Activated naive CD4-positive, alpha-beta T cell treated with anti-CD3 and anti-CD28 coated beads, Interleukin-2, amount 10 ng/mL, durations not matched to agents 7 days and 5 days (primary cell): ENCODE data around the gene ARHGAP30.
A peak's percentile ranks its signal among the peaks of the same experiment; 100 is the strongest.

ENCODE experiments used
- CTCF ChIA-PET: fragments of 350-600 bp; sonication (Branson Sonifier 250); formaldehyde crosslinking; loops from one replicate; lab custom pipeline; 2021; ENCODE audit warnings: antibody characterized with exemption; lab: Charles Lee
- DNase-seq: peaks from one replicate; pipeline ENCODE4 v3.0.0-alpha.2; 2020
- H3K27ac Mint-ChIP-seq: one replicate; pipeline ENCODE4 v1.8.0; 2021; ENCODE audit warnings: mild to moderate bottlenecking, moderate library complexity, mixed read lengths
- H3K27me3 Mint-ChIP-seq: one replicate; pipeline ENCODE4 v1.8.0; 2021; ENCODE audit warnings: mild to moderate bottlenecking, mixed read lengths
- H3K36me3 Mint-ChIP-seq: one replicate; pipeline ENCODE4 v1.8.0; 2021; ENCODE audit warnings: mixed read lengths
- H3K4me1 Mint-ChIP-seq: one replicate; pipeline ENCODE4 v1.8.0; 2021; ENCODE audit warnings: mixed read lengths
- H3K4me3 Mint-ChIP-seq: one replicate; pipeline ENCODE4 v1.8.0; 2021; ENCODE audit warnings: mild to moderate bottlenecking, moderate library complexity, mixed read lengths
- H3K9me3 Mint-ChIP-seq: one replicate; pipeline ENCODE4 v1.8.0; 2021; ENCODE audit warnings: mixed read lengths

ARHGAP30 gene

DNA sequence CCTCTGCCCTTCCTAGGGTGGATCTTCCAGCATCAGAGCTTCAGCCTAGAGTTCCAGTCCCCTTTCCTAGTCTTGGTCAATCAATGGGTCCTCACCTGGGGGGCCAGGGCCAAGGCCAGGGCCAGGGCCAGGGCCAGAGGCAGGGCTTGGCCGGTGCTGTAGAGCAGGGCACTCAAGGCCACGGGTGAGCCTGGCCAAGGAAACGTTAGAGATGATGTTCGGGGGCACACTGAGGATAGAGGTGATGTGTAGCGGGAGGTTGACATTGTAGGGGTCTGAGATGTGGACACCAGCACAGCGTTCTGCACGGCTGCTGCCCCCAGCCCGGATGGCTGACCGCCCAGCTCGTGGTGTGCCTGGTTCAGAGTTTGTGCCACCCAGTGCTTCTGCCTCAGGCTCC, 18.5 kb downstream of the ARHGAP30 start:
- H3K9me3 Mint-ChIP-seq = no peaks in the 10 kb centered on the region
- H3K27ac Mint-ChIP-seq = no peak overlapping the region
- H3K27me3 Mint-ChIP-seq = no peaks in the 10 kb centered on the region
- CTCF ChIA-PET = no interaction called here
- H3K4me3 Mint-ChIP-seq = no peak overlapping the region
- H3K4me1 Mint-ChIP-seq = peaks cover 28% of the 10 kb centered on the region
- peaks cover 78% of the 10 kb centered on the region for H3K36me3 Mint-ChIP-seq
- no peak for DNase-seq

- Mint-ChIP-seq H3K27me3 (no peaks in the 10 kb centered on the region), H3K27ac (peak overlapping the region; percentile 70), H3K4me3 (peak overlapping the region; percentile 4), H3K4me1 (peaks cover 34% of the 10 kb centered on the region), H3K9me3 (no peaks in the 10 kb centered on the region), H3K36me3 (peaks cover 81% of the 10 kb centered on the region)
- no peak for DNase-seq
- CTCF ChIA-PET = no interaction called here
Observed at GRCh38 chr1:161048949-161049722, 20.6 kb downstream of the ARHGAP30 start.

DNA sequence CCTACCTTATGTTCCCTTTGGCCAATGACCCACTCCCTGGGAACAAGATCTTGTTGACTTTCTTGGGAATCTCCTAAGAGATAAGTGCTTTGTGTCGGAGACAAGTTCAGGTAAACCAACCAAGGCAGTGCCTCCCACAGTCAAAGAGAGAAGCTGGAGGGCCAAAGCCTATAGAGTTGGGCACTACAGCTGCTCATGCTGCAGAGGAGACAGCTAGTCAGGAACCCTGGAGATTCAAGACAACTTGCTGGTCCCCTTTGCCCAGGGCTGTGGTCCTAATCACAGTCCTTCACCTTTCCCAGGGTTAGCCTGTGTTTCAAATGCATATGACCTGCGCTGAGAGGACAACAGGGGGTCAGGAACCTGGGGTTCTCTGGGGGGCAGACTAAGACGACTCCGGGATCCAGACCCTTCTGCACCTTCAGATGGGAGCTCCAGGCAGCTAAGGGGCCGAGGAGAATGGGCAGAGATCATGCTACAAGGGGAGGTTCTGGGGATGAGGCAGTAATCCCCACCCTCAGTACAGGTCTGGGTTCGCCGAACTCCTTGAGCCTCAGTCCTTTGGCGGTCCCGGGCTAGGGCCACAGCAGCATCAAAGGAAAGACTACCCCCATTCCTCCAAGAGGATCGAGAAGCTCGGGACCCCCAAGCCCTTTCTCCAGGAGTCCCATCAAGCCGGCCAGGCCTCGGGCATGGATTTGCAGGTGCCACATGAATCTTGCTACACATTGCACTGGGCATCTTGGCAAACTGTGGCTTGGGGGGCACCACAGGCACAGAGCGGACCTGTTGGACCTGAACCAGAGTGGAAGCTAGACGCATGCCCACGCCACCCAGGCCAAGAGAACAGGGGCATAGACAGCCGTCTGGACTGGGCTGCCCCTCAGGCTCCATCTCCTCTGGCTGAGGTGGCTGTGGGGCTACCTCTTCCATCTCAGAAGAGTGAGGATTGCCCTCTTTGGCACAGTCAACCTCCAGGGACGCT, 22.0 kb downstream of the ARHGAP30 start:
- Mint-ChIP-seq H3K27ac (peak overlapping the region; percentile 97), H3K36me3 (peaks cover 74% of the 10 kb centered on the region), H3K9me3 (no peaks in the 10 kb centered on the region), H3K4me3 (no peak overlapping the region), H3K4me1 (peaks cover 43% of the 10 kb centered on the region), H3K27me3 (no peaks in the 10 kb centered on the region)
- CTCF ChIA-PET = interaction anchor here (0.8 to 4.8 kb wide), 3 partner anchors 23 to 92 kb away, joined by 3 to 35 read pairs (median 33); partner anchors contain the start of genes ARHGAP30 and KLHDC9
- no peak for DNase-seq

DNA sequence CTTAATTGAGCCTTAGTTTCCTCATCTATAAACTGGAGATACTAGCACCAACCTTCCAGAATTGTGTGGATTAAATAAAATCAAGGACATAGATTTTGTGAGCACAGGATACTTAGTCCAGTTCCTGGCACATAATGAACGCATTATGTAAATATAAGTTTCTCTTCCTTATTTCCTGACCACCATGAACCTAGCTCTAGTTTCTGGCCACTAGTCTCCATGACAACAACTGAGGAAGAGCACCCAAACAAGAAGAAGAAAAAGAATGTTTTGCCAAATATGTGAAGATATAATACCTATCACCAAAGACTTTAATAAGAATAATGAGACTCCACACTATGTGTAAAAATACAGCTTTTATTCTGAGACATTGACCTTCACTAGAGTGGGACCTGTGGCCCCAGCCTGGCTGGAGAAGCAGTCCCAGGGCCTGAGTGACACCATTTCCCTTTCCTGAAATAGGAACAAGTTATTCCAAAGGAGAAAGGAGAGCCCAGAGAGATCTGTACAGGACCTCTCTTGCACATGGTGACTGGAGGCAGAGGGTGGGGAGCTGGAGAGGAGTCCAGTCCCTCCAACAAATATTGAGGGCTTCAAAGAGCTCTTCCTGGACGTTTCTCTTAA, 23.0 kb downstream of the ARHGAP30 start:
- Mint-ChIP-seq H3K4me3 (peak overlapping the region; percentile 86), H3K4me1 (peaks cover 52% of the 10 kb centered on the region), H3K36me3 (peaks cover 76% of the 10 kb centered on the region), H3K9me3 (no peaks in the 10 kb centered on the region), H3K27me3 (no peaks in the 10 kb centered on the region), H3K27ac (peak overlapping the region; percentile 97)
- CTCF ChIA-PET = interaction anchor here (0.5 to 4.8 kb wide), 6 partner anchors 12 to 93 kb away, joined by 3 to 35 read pairs (median 3); partner anchors contain the start of genes ARHGAP30 and KLHDC9
- DNase-seq = no peak

- Mint-ChIP-seq H3K27me3 (no peaks in the 10 kb centered on the region), H3K9me3 (no peaks in the 10 kb centered on the region), H3K36me3 (peaks cover 79% of the 10 kb centered on the region), H3K27ac (peak within 1 kb of the TSS; percentile 97), H3K4me1 (peaks cover 57% of the 10 kb centered on the region), H3K4me3 (peak within 1 kb of the TSS; percentile 86)
- DNase-seq = peak; percentile 94
- CTCF ChIA-PET = interaction anchor here (0.5 to 4.8 kb wide), 7 partner anchors 12 to 92 kb away, joined by 3 to 35 read pairs (median 4); partner anchors contain the start of genes ARHGAP30 and KLHDC9
Observed at GRCh38 chr1:161045736-161046604, 23.7 kb downstream of the ARHGAP30 start, which contains the start of gene USF1. TSS of gene USF1 (minus strand) at chr1:161045977. CDS start at chr1:161043275, 2,702 bp downstream.

DNA sequence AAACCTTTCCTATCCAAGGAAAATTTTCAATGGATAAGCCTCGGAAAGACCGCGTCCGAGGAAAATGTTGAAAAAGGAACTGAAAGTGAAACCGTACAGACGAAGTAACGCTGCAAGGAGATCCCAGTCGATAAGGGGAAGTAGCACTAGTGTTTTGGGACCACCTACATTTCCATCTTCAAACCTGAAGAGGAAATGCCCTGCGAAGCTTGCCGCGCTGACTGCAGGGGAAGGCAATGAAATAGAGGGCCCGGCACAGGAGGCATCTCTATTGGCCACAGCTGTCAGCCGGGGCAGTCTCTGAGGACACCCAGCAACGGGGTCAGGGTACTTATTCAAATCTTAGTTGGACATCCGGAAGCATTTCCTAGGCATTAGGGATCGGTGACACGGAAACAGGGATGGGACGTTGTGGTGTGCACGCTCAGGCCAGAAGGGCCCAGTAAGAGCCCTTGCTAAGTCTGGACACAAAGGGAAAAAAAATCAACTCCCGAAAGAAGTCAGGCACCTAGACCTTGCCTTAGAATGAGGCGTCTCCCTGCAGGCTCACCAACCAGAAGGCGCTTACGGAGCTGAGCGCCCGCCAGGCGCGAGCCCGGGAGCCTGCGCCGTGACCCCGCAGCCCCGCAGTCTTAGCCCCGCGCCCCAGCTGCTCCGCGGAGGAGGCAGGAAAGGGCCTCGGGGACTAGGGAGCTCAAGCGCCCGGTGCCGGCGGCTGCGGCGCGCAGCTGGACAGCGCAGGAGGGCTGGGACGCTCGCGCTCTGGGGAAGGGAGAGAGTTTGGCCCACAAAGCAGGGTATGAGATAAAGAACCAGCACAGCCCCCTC, 24.6 kb downstream of the ARHGAP30 start:
- Mint-ChIP-seq H3K4me1 (peaks cover 57% of the 10 kb centered on the region), H3K4me3 (peak overlapping the region; percentile 86), H3K9me3 (no peaks in the 10 kb centered on the region), H3K27ac (peak overlapping the region; percentile 97), H3K36me3 (peaks cover 80% of the 10 kb centered on the region), H3K27me3 (no peaks in the 10 kb centered on the region)
- CTCF ChIA-PET = interaction anchor here (0.7 to 4.8 kb wide), 8 partner anchors 9 to 93 kb away, joined by 3 to 35 read pairs (median 4); partner anchors contain the start of genes ARHGAP30 and KLHDC9
- peak; percentile 82 for DNase-seq

- DNase-seq = no peak
- CTCF ChIA-PET = interaction anchor here (0.9 to 4.8 kb wide), 5 partner anchors 10 to 53 kb away, joined by 3 to 35 read pairs (median 8); partner anchors contain the start of genes ARHGAP30 and KLHDC9
- Mint-ChIP-seq H3K36me3 (peaks cover 80% of the 10 kb centered on the region), H3K27ac (peak overlapping the region; percentile 97), H3K4me3 (peak overlapping the region; percentile 86), H3K4me1 (peaks cover 63% of the 10 kb centered on the region), H3K27me3 (no peaks in the 10 kb centered on the region), H3K9me3 (no peaks in the 10 kb centered on the region)
Observed at GRCh38 chr1:161044535-161044907, 25.2 kb downstream of the ARHGAP30 start.

DNA sequence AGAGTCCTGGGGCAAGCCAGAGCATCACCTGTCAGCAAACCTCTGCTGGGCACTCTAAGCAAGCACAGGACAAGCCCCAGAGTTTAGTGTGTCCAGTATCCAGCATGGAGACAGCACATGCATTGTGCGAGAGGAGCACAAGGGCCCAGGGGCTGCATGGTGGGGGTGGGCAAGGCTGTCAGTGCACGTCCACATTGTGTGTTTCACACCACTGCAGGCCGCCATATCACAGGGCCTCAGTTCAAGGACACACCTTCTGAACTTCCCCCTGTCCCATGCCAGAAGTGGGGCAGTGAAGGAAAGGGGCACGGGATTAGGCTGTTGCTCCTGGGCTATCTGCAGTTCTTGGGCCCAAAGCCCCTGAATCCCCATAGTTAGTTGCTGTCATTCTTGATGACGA, 30.1 kb downstream of the ARHGAP30 start:
- H3K27me3 Mint-ChIP-seq = no peaks in the 10 kb centered on the region
- H3K9me3 Mint-ChIP-seq = no peaks in the 10 kb centered on the region
- DNase-seq = no peak
- peak overlapping the region; percentile 92 for H3K4me3 Mint-ChIP-seq
- H3K27ac Mint-ChIP-seq = peak overlapping the region; percentile 88
- CTCF ChIA-PET = interaction anchor here (1.5 to 6.1 kb wide), 6 partner anchors 18 to 60 kb away, joined by 3 to 65 read pairs (median 7); partner anchors contain the start of genes ARHGAP30, F11R and KLHDC9
- peaks cover 52% of the 10 kb centered on the region for H3K4me1 Mint-ChIP-seq
- peaks cover 47% of the 10 kb centered on the region for H3K36me3 Mint-ChIP-seq

DNA sequence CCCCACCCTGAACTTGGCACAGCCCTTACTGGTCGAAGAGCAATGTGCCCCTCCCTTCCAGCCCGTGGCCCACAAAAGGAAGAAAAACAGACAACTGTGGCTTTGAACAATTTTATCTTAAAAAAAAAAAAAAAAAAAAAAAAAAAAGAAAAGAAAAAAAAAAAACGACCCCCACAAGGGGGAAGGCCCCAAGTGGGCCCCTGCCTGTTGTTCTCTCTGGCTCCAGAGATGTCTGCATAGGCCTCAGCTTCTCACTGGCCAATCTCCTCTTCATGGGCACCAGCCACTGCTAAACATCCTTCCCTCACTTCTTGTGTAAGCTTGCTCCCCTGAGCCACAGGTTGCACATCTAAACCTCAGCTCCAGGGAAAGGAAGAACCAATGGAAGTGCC, 30.5 kb downstream of the ARHGAP30 start:
- no peaks in the 10 kb centered on the region for H3K9me3 Mint-ChIP-seq
- peaks cover 48% of the 10 kb centered on the region for H3K4me1 Mint-ChIP-seq
- H3K27ac Mint-ChIP-seq = peak overlapping the region; percentile 95
- no peak for DNase-seq
- H3K27me3 Mint-ChIP-seq = no peaks in the 10 kb centered on the region
- peaks cover 43% of the 10 kb centered on the region for H3K36me3 Mint-ChIP-seq
- CTCF ChIA-PET = interaction anchor here (1.5 to 6.1 kb wide), 4 partner anchors 29 to 57 kb away, joined by 3 to 65 read pairs (median 21); partner anchors contain the start of genes ARHGAP30 and KLHDC9
- peak overlapping the region; percentile 92 for H3K4me3 Mint-ChIP-seq

- H3K9me3 Mint-ChIP-seq = no peaks in the 10 kb centered on the region
- CTCF ChIA-PET = interaction anchor here (1.5 to 6.1 kb wide), 4 partner anchors 17 to 58 kb away, joined by 3 to 65 read pairs (median 20); partner anchors contain the start of gene KLHDC9
- peaks cover 43% of the 10 kb centered on the region for H3K36me3 Mint-ChIP-seq
Observed at GRCh38 chr1:161038523-161039153, 31.1 kb downstream of the ARHGAP30 start, which contains the start of gene TSTD1. TSS of gene TSTD1 (minus strand) at chr1:161038964. CDS start at chr1:161038889, 75 bp downstream.

More at GRCh38 chr1:161038523-161039153, 31.1 kb downstream of the ARHGAP30 start, which contains the start of gene TSTD1:
- H3K4me1 Mint-ChIP-seq = peaks cover 48% of the 10 kb centered on the region
- peak within 1 kb of the TSS; percentile 92 for H3K4me3 Mint-ChIP-seq
- H3K27me3 Mint-ChIP-seq = no peaks in the 10 kb centered on the region
- peak within 1 kb of the TSS; percentile 95 for H3K27ac Mint-ChIP-seq
- DNase-seq = peak; percentile 91
